NCI-H526 treated with DMSO at 0.1 percent for 48 hours (cell line): Measurements from ENCODE around the gene MYL6B.
A peak's percentile ranks its signal among the peaks of the same experiment; 100 is the strongest.
"Not testable (repeated sequence)": the region's sequence is repeated elsewhere in the genome, so short reads cannot be mapped to it uniquely, and the experiment has no call there.

Experiments used
- DNase-seq: peaks from one replicate; lab custom pipeline; 2025; lab: John Stamatoyannopoulos, UW

The MYL6B gene

DNA sequence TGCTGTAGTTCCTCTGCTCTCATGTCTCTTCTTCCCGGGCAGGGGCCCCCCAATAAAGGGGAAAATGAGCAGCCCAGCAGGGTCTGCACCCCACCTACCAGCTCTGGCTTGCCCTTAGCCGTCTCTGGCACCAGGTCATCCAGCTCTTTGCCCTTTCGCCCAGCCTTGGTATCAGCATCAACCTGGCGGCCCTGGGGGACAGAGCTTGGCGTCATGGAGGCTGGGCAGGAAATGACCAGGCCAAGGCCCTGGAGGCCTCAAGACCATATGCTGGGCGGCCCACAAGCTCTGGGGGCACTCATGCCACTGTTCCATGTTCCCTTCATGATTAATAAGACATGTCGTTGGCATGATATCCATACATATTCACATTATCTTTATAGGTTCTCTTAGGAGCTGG, 20.5 kb downstream of the MYL6B start:
- no peak for DNase-seq

DNA sequence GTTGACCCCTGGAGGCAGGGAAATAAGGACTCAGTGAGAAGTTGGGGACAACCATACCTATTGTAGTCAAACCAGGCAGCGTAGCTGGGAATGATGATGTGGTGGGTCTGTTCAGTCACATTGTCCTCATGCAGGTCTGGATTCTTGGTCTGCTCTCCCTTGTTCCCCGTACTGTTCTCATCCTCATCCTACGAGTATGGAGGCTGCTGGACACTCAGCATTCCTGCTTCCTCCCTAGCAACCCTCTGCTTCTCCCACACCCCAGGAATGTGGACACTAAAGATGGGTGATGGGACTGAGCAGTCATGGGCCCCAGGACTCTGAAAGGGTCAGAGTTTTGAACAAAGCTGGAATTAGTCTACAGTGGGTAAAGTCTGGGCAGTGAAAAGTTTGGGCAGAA, 26.0 kb downstream of the MYL6B start:
- no peak for DNase-seq

DNA sequence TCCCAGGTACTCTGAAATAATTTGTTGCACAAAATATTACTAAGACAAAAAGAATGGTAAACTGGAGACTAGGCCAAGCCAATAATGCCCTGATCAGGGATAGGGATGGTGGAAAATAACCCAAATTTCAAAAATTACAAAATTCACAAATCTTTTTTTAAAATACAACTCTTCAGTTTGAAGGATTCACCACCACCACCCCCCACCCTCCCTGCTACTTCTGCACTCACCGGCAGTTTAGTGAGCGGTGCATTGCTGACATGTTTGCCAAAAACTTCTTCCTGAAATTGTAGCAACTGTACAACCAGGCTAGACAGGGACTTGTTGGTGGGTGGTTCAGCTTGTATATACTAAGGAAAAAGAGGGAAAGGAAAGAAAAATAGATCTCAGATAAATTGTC, 34.6 kb downstream of the MYL6B start:
- DNase-seq, result no peak

DNA sequence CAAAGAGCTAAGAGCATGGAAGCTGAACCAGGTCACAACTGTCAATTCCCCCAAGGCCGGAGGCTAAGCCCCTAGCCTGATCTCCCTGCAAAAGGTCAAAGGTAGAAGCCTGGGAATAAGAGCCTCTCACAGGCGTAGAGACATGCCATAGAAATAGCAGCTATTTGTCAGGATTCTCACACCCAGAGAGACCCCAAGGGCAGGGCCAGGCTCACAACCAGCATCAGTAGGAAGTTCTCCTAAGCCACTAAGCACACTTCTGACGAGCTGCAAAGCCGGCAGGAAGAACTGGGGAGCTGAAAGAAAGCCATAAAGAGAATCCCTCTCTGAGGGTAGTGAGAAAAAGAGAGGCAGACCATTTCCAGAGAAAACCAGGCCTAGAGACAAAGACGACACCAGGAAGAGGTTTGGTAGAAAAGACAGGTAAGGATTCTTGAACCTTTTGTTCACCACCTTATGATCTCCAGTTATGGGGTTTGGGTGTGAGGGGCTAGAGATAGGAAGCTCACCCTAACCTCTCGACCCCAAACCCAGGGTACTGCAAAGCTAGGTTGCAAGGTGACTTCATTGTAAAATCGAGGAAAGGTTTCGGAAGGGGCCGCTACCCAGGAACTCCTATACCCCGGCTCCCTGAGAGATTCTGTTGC, 35.9 kb downstream of the MYL6B start:
- DNase-seq, result no peak

DNA sequence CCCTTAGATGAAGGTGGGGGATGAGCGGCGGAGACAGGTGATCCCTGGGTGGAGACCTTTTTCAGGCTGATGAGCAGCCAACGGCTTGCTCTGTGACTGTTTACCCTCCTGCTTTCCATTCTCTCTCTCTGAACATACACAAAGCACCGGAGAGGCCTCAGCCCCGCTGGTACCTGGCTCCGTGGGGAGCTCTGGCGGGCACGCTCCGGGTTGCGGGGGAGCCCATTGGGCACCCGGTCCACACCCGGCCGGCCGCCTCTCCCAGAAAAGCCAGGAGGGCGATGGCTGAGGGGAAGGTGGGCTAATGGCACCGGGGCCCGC, 36.4 kb downstream of the MYL6B start:
- peak; percentile 17 for DNase-seq

DNA sequence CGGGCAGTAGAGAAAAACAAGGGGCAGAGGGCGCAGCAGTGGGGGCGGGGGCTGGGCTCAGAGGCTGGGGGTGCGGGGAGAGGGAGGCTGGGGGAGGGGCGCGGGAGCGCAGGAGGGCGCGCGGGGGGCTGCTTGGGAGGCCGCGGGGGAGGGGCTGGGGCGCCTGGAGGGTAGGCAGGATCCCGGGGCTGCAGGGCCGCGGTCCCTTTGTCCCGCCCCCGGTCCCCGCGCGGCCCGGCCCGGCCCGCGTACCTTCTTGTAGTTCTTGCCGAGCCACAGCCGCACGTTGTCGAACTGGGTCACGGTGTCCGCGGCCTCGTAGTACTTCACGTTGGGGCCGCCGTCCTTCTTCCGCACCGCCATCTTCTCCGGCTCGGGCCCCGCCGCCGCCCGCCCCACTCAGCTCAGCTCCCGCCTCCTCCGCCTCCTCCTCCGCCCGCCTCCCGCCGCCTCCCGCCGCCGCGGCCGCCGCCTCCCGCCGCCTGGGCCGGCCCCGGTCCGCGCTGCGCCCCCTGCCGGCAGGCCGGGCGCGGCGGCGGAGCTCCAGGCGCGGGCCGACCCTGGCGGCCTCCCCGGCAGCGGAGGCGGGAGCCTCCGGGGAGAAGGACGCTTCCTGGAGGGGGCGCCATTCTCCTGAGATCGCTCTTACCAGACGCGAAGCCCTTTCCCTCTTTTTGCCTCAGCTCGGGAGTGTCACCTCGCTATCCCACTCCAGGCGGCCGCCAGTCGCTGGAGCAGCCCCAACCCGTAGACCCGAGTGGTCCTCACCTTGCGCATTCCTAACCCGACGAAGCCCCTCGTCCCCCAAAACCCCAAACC, 36.9 kb downstream of the MYL6B start, which contains the start of gene SMARCC2:
Gene SMARCC2 (minus strand): TSS at position 385 of the 819 bp plus-strand sequence. CDS start 22 bp downstream, at position 363.
- DNase-seq, result peak; percentile 81

DNA sequence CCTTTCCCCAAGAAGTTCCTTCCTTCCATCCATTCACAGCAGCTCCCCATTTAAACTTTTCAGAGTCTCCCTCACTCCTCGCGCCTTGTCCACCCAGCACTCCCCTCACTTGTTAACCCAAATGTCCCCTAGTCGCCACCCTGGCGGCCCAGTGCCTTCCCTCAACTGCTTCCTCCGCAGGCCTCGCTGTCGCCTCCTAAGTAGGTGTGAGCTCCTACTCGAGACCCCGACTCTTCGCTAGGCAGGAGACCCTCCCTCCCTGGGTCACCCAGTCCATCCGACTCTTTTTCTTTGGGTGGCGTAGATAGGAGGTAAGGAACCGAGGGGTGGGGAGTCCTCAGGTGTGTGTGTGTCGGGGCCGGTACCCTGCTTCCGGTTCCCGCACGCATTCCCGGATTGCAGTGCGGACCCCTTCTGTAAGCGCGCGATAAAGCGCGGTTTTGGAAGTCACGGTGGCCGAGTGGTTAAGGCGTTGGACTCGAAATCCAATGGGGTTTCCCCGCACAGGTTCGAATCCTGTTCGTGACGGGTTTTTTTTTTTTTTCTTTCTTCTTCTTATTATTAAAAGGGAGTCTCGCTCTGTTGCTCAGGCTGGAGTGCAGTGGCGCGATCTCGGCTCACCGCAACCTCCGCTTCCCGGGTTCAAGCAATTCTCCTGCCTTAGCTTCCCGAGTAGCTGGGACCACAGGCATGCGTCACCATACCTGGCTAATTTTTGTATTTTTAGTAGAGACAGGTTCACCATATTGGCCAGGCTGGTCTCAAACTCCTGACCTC, 37.7 kb downstream of the MYL6B start:
- DNase-seq, result peak; percentile 76

DNA sequence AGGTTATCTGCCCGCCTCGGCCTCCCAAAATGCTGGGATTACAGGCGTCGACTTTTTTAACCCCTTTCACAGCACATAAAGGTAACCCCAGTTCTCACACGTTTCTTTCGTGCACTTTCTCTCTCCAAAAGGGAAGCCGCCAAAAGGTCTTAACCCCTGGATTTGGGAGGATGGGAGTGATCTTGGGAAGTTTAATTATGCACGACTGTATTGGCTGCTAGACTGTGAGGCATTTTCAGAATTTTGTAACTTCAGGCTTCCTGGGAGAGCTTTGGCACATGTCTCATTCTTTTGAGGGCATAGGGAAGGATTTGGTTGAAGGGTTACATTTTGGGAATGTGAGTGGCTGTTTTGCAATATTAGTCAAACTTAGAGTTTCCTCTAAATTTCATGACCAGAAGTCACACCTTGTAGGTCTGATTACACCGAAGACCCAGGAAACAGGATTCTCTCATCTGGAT, 38.3 kb downstream of the MYL6B start:
- no peak for DNase-seq

DNA sequence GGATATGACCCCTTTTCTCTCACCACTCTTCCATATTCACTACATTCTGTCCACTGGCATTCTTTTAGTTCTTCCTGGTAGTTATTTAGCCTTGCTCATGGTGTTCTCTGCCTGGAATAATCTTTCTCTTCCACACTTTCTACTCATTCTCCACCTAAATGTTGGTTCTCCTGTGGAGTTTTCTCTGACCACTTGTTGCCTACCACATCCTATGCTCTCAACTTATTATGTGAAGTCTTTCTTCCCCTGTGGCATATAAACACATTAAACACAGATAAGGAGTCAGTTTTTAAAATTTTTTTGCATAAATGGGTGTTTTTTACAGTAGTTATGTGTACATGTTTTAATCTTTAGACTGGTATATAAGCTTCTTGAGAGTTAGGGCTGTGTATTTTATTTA, 40.2 kb downstream of the MYL6B start:
- no peak for DNase-seq

DNA sequence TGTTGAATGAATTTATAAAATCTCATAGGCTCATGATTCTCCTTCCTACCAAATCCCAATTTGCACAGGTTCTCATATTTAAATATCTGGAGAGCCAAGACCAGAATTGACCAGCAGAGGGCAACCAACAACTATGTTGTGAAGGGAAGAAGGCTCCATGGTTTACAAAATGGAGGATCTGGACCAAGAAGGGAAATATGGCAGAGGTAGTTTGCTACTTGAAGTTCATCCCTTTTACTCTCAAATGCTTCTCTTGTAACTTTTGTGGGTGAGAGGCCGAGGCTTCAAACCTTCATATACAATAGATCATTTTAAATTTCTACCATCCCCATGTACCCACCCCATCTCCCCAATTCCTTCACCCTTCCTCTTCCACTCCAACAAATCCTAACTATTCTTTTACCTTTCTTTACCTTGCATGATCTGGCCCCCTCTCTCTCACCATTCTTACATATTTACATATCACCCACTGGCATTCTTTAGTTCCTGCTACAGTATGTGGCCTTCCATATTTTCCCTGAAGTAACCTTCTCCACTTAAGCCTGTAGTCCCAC, 40.7 kb downstream of the MYL6B start:
- DNase-seq, result peak; percentile 74

DNA sequence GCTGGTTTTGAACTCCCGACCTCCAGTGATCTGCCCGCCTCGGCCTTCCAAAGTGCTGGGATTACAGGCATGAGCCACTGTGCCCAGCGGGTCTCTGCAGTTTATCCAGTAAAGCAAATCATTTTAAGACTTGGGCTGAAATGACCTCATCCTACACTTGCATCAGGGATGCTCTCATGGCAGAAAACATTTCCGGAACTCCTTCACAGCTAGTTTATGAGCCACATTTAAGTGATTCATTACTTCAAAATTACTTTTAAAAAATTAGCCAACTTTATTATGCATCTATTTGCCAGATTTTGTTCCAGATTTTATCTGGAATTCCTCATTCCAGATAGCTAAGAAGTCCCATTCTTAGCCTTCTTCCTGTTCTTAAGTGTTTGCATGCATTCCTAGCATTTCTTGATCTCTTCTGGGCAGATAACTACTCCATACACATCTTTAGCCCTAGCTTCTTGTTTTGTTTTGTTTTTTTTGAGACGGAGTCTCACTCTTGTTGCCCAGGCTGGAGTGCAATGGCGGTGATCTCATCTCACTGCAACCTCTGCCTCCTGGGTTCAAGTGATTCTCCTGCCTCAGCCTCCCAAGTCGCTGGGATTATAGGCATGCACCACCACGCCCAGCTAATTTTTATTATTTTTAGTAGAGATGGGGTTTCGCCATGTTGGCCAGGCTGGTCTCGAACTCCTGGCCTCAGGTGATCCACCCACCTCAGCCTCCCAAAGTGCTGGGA, 44.6 kb downstream of the MYL6B start:
- DNase-seq, result not testable (repeated sequence)

DNA sequence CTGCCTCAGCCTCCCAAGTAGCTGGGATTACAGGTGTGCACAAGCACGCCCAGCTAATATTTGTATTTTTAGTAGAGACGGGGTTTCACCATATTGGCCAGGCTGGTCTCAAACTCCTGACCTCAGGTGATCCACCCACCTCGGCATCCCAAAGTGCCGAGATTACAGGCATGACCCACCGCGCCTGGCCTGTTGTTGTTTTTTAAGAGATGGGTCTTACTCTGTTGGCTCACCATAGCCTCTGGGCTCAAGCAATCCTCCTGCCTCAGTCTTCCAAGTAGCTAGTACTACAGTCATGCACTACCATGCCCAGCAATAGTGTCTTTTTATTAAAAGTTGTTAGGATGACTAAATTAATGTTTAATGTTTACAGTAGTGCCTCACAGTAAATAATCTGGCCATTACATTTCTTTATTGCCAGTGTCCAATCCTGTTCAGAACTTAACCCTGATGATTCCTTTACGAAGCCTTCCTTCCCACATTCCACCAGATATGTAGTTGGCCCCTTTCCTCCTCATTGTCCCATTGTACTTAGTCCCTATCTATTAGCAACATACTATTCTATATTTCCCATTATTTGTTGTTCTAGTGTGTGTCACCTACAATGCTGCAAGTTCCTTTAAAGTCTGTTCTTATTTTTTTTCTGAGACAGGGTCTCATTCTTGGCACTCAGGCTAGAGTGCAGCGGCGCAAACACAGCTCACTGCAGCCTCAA, 45.7 kb downstream of the MYL6B start:
- DNase-seq, result no peak

DNA sequence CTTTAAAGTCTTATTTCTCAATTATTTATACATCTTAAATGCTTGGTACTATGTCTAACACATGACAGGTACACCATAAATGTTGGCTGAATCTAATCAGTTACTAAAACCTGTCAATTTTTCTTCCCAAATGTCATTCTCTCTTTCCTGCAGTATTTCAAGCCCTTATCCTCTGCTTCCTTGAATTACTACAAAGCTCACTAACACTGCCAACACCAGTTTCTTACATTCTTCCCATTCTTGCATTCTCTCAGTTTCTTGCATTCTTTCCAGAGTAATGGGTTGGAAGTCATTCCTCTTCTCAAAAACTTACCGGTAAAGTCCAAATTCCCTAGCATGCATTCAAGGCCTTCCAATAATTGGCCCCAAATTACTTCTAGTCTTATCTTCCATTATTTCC, 46.4 kb downstream of the MYL6B start:
- DNase-seq, result no peak

DNA sequence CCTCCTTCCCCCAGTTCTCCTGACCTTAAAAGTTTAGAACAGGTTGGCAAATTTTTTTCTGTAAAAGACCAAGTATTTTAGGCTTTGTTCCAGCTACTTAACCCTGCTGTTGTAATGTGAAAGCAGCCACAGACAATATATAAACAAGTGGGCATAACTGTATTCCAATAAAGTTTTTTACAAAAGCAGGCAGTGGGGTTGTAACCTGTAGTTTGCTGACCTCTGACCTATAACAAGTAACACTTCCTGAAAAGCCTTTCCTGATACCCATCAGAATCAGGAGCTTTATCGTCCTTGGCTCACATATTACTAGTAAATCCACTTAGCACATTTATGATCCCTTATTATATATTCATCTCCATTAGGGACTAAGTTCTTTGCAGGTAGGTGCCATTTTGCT, 50.0 kb downstream of the MYL6B start:
- DNase-seq, result no peak

DNA sequence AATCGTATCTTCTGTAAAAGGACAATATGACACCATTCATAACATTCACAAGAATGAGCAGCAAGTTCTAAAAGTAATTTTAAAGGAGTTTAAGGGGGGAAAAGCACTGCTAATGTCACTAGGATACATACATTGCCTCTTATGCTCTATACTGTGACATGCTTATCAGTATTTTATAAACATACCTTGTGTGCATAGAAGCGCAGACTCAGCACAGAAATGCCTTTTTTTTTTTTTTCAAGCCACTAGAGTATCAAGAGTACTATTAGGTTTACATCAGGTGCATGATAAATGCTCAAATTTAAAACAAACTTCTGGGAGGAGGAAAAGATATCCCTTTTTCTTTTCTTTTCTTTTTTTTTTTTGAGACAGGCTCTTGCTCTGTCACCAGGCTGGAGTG, 50.5 kb downstream of the MYL6B start:
- DNase-seq, result no peak

DNA sequence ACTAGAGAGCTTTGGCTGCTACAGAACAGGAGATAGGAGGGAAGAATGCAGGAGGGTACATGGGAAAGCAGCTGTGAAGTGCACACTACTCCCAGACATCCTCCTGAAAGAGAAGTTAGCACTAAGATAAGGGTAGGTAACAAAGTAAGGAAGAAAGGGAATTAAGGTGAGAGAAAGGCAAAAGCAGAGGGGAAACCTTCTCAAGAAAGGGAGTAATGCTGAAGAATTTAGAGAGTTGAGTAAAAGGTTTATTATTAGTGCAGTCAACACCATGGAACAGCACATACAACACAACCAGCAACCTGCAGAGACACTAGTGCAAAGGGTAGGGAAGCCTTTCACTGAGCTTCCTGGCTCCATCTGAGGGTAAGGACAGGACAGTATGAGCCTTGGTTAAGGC, 51.9 kb downstream of the MYL6B start:
- no peak for DNase-seq

DNA sequence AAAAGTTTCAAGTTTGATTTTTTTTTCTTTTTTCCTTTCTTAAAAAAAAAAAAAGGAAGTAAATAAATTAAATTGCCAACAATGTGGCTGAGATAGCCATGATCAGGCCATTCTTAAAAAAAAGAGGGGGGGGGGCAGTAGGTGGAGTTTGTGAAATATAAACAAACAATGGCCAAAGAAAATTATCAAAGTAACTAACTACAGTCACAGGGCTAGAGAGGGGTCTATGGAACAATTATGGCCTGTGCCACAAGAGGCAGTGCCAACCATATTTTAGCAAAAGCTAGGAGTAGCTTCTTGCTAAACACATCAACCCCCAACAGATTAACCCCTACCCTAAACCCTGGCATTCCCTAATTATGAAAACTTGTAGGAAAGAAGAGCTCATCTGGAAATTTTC, 53.1 kb downstream of the MYL6B start:
- DNase-seq, result no peak

DNA sequence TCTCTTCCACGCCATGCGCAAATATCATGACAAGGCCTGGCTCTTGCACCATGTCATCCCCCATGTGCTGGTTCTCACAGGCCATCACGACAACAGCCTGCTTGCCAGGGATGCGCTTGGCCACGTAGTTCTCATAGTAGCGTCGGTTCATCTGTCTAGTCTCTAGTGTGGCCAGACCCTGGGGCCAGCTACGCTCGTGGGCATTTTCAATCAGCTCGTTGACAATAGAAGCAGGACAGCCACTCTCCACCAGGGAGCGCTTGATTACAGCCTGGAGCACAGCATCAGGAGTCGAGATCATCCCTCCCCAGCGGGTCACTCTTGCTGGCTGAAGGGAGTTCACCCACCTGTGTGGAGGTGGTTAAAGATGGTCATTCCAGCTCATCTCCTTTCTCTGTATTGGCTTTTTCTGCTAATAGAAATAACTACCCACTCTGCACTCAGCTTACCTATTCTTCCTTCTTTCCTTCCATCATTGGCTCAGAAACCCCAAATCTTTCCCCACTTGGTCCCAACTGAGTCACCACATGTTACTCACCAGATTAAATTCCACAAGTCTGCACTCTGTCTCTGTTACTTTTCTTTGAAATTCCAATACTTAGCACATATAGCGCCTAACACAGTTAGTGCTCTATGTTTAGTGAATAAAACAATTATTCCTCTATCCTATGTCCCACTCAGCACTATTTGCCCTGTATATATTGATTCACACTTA, 54.2 kb downstream of the MYL6B start:
- no peak for DNase-seq
